GM12891 (cell line): ENCODE measurements around the gene VWA7.

ENCODE experiments used
- POLR2A ChIP-seq: IDR thresholded peaks from 2 replicates; pipeline ENCODE4 v1.6.1; 2011; ENCODE audit warnings: low read depth, low read length, control low read depth
- POLR2AphosphoS5 ChIP-seq: IDR thresholded peaks from 2 replicates; pipeline ENCODE4 v1.6.1; 2011; ENCODE audit warnings: low read depth, low read length, control low read depth

DNA sequence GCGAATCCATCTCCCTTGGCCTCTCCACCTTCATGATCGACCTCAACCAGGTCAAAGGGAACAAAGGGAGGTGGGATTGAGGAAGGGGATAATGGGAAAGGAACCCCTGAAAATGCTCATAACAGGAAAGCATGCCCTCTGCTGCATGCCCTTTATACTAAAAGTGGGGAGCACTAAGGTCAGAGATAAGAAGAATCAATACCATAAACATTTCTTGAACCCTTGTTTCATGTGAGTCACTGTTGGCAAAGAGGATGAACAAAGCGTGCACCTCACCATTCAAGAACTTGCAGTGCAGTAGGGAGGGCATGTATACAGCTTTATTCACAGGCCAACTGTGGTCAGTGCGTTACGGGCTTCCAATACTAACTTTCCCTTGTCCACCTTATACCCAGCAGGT lies 16.3 kb downstream of the VWA7 start:
- no peak for TF ChIP-seq POLR2A
- no peak for TF ChIP-seq POLR2AphosphoS5
